ENCODE results near the gene GPR18. TPM values are rescaled to one million over a fixed set of nuclear protein-coding genes. Genes with fewer than 3 reads are reported as not detected.

GPR18 gene
- total RNA-seq, 3 donors from 2014 or later, result 0.32 TPM; not detected in 2

DNA sequence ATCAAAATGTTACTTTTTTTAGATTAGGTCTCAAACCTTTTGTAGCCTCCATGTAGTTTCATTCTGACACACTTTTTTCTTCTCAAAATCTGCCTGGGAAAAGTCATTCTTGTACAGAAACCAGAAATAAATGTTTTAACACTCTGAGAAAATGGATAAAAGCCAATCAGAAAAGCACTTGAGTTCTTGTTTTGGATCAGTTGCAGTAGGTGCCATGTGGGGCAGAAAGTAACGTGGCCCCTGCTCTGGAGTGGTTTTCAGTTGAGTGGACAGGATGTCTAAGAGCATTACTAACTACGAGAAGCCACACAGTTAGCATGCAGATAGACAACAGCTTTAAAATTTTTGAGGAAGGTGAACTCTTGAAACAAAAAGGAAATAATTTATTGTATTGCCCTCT lies 29.9 kb upstream of the GPR18 start:
- Histone ChIP-seq H3K27ac (no peak overlapping the region), H3K4me3 (no peak overlapping the region), H3K36me3 (no peaks in the 10 kb centered on the region), H3K9me3 (no peaks in the 10 kb centered on the region), H3K4me1 (no peaks in the 10 kb centered on the region), H3K27me3 (no peaks in the 10 kb centered on the region)
- intact Hi-C loops (cut with DNase I; ENCODE audit: low total_unique reads), result no loop called here
- DNase-seq (ENCODE audit: low spot score in 2 of 2), result no peak
- TF ChIP-seq, protein P1, sequence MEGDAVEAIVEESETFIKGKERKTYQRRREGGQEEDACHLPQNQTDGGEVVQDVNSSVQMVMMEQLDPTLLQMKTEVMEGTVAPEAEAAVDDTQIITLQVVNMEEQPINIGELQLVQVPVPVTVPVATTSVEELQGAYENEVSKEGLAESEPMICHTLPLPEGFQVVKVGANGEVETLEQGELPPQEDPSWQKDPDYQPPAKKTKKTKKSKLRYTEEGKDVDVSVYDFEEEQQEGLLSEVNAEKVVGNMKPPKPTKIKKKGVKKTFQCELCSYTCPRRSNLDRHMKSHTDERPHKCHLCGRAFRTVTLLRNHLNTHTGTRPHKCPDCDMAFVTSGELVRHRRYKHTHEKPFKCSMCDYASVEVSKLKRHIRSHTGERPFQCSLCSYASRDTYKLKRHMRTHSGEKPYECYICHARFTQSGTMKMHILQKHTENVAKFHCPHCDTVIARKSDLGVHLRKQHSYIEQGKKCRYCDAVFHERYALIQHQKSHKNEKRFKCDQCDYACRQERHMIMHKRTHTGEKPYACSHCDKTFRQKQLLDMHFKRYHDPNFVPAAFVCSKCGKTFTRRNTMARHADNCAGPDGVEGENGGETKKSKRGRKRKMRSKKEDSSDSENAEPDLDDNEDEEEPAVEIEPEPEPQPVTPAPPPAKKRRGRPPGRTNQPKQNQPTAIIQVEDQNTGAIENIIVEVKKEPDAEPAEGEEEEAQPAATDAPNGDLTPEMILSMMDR (IDR thresholded peaks at IDR 0.05), result no peak
- TF ChIP-seq POLR2AphosphoS5 (IDR thresholded peaks at IDR 0.05) (no peak), POLR2A (IDR thresholded peaks at IDR 0.05) (no peak)

DNA sequence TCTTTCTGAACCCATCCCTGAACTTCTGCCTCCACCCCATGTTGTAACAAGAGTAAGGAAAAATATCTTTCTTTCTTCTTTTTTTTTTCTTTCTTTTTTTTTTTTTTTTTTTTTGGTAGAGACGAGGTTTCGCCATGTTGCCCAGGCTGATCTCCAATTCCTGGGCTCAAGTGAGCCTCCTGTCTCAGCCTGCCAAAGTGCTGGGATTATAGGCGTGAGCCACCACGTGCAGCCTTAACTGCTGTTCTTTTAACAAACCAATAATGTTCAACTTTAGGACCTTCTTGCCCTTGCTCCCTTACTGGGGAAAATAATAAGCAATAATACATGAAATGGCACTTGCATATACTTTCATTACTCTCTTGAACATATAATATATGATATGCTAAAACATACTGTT lies 29.4 kb upstream of the GPR18 start:
- Histone ChIP-seq H3K4me3 (no peak overlapping the region), H3K27me3 (no peaks in the 10 kb centered on the region), H3K9me3 (no peaks in the 10 kb centered on the region), H3K4me1 (no peaks in the 10 kb centered on the region), H3K27ac (no peak overlapping the region), H3K36me3 (no peaks in the 10 kb centered on the region)
- intact Hi-C loops (cut with DNase I; ENCODE audit: low total_unique reads), result no loop called here
- no peak for DNase-seq (ENCODE audit: low spot score in 2 of 2)
- TF ChIP-seq POLR2AphosphoS5 (IDR thresholded peaks at IDR 0.05), result no peak
- TF ChIP-seq, protein P1 (IDR thresholded peaks at IDR 0.05), result no peak
- no peak for TF ChIP-seq POLR2A (IDR thresholded peaks at IDR 0.05)

DNA sequence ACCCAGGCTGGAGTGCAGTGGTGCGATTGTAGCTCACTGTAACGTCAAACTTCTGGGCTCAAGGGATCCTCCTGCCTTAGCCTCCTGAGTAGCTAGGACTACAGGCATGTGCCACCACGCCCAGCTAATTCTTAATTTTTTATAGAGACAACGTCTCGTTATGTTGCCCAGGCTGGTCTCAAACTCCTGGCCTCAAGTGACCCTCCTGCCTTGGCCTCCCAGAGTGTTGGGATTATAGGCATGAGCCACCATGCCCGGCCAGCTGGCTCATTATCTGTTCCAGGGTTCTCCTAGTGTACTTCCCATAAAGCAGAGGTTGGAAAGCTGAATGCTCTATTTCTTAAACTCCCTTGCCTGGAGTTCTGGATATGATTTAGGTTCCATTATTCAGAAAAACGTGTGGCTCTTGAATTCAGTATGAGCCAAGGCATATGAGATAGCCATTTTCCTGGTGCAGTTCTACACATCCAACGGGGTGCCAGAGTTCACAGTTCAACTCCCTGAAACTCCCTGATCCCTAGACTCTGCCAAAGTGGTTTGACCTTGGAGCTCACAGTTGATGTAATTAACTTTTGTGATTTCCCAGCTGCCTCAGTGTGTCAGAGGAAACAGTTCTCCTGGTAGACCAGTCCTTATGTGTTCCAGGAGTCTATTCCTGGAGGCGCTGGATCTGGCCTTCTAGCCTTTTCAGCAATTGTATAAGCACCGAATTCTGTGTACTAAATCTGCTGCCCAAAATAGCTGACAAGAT lies 27.4 kb upstream of the GPR18 start:
- intact Hi-C loops (cut with DNase I; ENCODE audit: low total_unique reads), result no loop called here
- TF ChIP-seq POLR2A (IDR thresholded peaks at IDR 0.05), result no peak
- TF ChIP-seq, protein P1 (IDR thresholded peaks at IDR 0.05), result no peak
- no peak for TF ChIP-seq POLR2AphosphoS5 (IDR thresholded peaks at IDR 0.05)
- Histone ChIP-seq H3K4me3 (no peak overlapping the region), H3K27ac (peak overlapping the region in 1 of 2 donors; percentile 33), H3K9me3 (no peaks in the 10 kb centered on the region), H3K4me1 (no peaks in the 10 kb centered on the region), H3K27me3 (no peaks in the 10 kb centered on the region), H3K36me3 (no peaks in the 10 kb centered on the region)
- DNase-seq (ENCODE audit: low spot score in 2 of 2), result no peak

DNA sequence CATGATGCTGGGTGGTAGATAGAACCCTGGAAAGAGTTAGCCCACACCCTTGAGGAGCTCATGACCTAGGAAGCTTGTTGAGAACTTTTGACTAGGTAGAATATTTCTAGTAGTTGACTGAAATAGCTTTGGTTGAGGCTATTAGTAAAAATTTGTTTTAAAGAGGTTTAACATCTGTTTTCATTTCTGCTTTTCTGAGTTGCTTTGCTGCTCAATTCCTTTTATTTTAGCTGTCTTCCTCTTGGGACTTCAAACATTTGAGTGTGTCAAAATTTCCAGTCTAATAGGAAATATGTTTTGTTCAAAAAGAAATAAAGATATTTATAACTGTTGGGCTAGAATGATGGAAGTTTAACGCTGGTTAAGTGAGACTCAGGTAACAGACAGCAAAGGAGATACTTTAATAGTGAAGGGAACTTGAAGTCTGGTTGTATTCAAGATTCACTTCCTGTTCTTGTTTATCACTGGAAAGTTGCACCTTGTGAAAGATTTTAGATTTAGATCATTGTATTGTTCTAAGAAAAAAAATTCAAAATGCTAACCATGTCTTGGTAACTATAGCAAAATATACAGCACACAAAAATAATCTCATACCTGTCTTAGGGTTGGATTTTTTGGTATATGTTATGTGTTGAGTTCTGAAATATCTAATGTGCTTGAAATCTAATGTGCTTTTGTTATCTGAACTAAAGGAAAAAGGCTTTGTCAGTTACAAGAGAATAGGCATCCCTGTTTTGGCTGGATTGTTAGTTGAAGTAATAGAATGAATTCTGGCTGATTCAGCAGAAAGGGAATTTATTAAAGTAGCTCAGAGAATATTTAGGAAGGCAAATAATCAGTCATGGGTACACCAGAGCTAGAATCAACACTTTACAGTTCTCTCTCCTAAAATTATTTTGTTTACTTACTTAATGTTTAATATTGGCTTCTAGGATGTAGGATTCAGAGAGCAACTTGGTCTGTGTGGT lies 24.4 kb upstream of the GPR18 start:
- no peak for TF ChIP-seq POLR2AphosphoS5 (IDR thresholded peaks at IDR 0.05)
- TF ChIP-seq POLR2A (IDR thresholded peaks at IDR 0.05), result no peak
- TF ChIP-seq, protein P1 (IDR thresholded peaks at IDR 0.05), result no peak
- no peak for DNase-seq (ENCODE audit: low spot score in 2 of 2)
- Histone ChIP-seq H3K27me3 (no peaks in the 10 kb centered on the region), H3K36me3 (no peaks in the 10 kb centered on the region), H3K4me3 (no peak overlapping the region), H3K9me3 (no peaks in the 10 kb centered on the region), H3K4me1 (no peaks in the 10 kb centered on the region), H3K27ac (peak overlapping the region; percentile 40 to 80)
- intact Hi-C loops (cut with DNase I; ENCODE audit: low total_unique reads), result no loop called here
